Measurements from ENCODE around the gene SLC2A4. TPM values are rescaled to one million over a fixed set of nuclear protein-coding genes. Genes with fewer than 3 reads are reported as not detected.

The SLC2A4 gene
- total and polyA plus RNA-seq, 5 donors from 2014 or later = not detected

Other genes with a start within 250 kb of the SLC2A4 start
Only the 30 nearest of the 33 such genes appear.
- not detected for gene CLEC10A, start 201.5 kb upstream of the SLC2A4 start, total RNA-seq
- not detected for gene CLEC10A, start 201.5 kb upstream of the SLC2A4 start, polyA plus RNA-seq
- gene ASGR2, start 166.9 kb upstream of the SLC2A4 start, total RNA-seq = not detected
- not detected for gene ASGR2, start 166.9 kb upstream of the SLC2A4 start, polyA plus RNA-seq
- not detected for gene ASGR1, start 102.3 kb upstream of the SLC2A4 start, total RNA-seq
- under 1 TPM in 1 of 4 donors, not detected in 3; 0.24 TPM for gene ASGR1, start 102.3 kb upstream of the SLC2A4 start, polyA plus RNA-seq
- gene DLG4, start 61.9 kb upstream of the SLC2A4 start, total RNA-seq = 2.9 TPM
- gene DLG4, start 61.9 kb upstream of the SLC2A4 start, polyA plus RNA-seq = under 1 TPM; 0.22 to 0.73 (median 0.42) TPM
- 277 TPM for gene ACADVL, start 61.8 kb upstream of the SLC2A4 start, total RNA-seq
- 10 to 100 TPM; 73.6 to 92.3 (median 84.9) TPM for gene ACADVL, start 61.8 kb upstream of the SLC2A4 start, polyA plus RNA-seq
- 35.8 TPM for gene DVL2, start 47.2 kb upstream of the SLC2A4 start, total RNA-seq
- 10 to 100 TPM; 10.5 to 19.4 (median 15.7) TPM for gene DVL2, start 47.2 kb upstream of the SLC2A4 start, polyA plus RNA-seq
- 16.0 TPM for gene PHF23, start 42.3 kb upstream of the SLC2A4 start, total RNA-seq
- 10 to 100 TPM; 17.0 to 24.8 (median 21.2) TPM for gene PHF23, start 42.3 kb upstream of the SLC2A4 start, polyA plus RNA-seq
- gene GABARAP, start 39.3 kb upstream of the SLC2A4 start, total RNA-seq = 227 TPM
- gene GABARAP, start 39.3 kb upstream of the SLC2A4 start, polyA plus RNA-seq = 1,000 to 10,000 TPM in 2 of 4 donors, 100 to 1,000 TPM in 2; 939 to 1,205 (median 986) TPM
- 114 TPM for gene CTDNEP1, start 30.0 kb upstream of the SLC2A4 start, total RNA-seq
- 10 to 100 TPM; 33.0 to 40.7 (median 38.8) TPM for gene CTDNEP1, start 30.0 kb upstream of the SLC2A4 start, polyA plus RNA-seq
- gene ELP5, start 29.5 kb upstream of the SLC2A4 start, total RNA-seq = 31.6 TPM
- gene ELP5, start 29.5 kb upstream of the SLC2A4 start, polyA plus RNA-seq = 10 to 100 TPM; 54.5 to 74.0 (median 59.0) TPM
- gene CLDN7, start 19.2 kb upstream of the SLC2A4 start, total RNA-seq = not detected
- gene CLDN7, start 19.2 kb upstream of the SLC2A4 start, polyA plus RNA-seq = 1 to 10 TPM in 2 of 4 donors, under 1 TPM in 2; 0.55 to 2.0 (median 1.3) TPM
- gene YBX2, start 12.9 kb downstream of the SLC2A4 start, total RNA-seq = not detected
- gene YBX2, start 12.9 kb downstream of the SLC2A4 start, polyA plus RNA-seq = not detected
- gene EIF5A, start 25.9 kb downstream of the SLC2A4 start, total RNA-seq = 485 TPM
- 100 to 1,000 TPM; 210 to 631 (median 398) TPM for gene EIF5A, start 25.9 kb downstream of the SLC2A4 start, polyA plus RNA-seq
- gene GPS2, start 33.6 kb downstream of the SLC2A4 start, total RNA-seq = 129 TPM
- gene GPS2, start 33.6 kb downstream of the SLC2A4 start, polyA plus RNA-seq = 100 to 1,000 TPM in 2 of 4 donors, 10 to 100 TPM in 2; 79.3 to 107 (median 96.5) TPM
- 39.5 TPM for gene NEURL4, start 47.6 kb downstream of the SLC2A4 start, total RNA-seq
- gene NEURL4, start 47.6 kb downstream of the SLC2A4 start, polyA plus RNA-seq = 1 to 10 TPM in 2 of 4 donors, under 1 TPM in 2; 0.27 to 1.2 (median 0.83) TPM
- 723 TPM for gene ACAP1, start 54.8 kb downstream of the SLC2A4 start, total RNA-seq
- gene ACAP1, start 54.8 kb downstream of the SLC2A4 start, polyA plus RNA-seq = 100 to 1,000 TPM; 194 to 259 (median 213) TPM
- gene KCTD11, start 70.4 kb downstream of the SLC2A4 start, total RNA-seq = 1.3 TPM
- 1 to 10 TPM; 2.6 to 4.0 (median 2.9) TPM for gene KCTD11, start 70.4 kb downstream of the SLC2A4 start, polyA plus RNA-seq
- not detected for gene TMEM95, start 73.4 kb downstream of the SLC2A4 start, total RNA-seq
- not detected for gene TMEM95, start 73.4 kb downstream of the SLC2A4 start, polyA plus RNA-seq
- 4.8 TPM for gene TNK1, start 99.4 kb downstream of the SLC2A4 start, total RNA-seq
- 1 to 10 TPM in 3 of 4 donors, under 1 TPM in 1; 0.42 to 3.8 (median 1.4) TPM for gene TNK1, start 99.4 kb downstream of the SLC2A4 start, polyA plus RNA-seq
- gene PLSCR3, start 112.8 kb downstream of the SLC2A4 start, total RNA-seq = 113 TPM
- gene PLSCR3, start 112.8 kb downstream of the SLC2A4 start, polyA plus RNA-seq = 100 to 1,000 TPM; 148 to 174 (median 153) TPM
- gene TMEM256, start 122.4 kb downstream of the SLC2A4 start, total RNA-seq = 23.0 TPM
- 10 to 100 TPM; 64.9 to 80.9 (median 66.7) TPM for gene TMEM256, start 122.4 kb downstream of the SLC2A4 start, polyA plus RNA-seq
- 3.6 TPM for gene NLGN2, start 126.1 kb downstream of the SLC2A4 start, total RNA-seq
- gene NLGN2, start 126.1 kb downstream of the SLC2A4 start, polyA plus RNA-seq = not detected
- not detected for gene SPEM1, start 138.6 kb downstream of the SLC2A4 start, total RNA-seq
- not detected for gene SPEM1, start 138.6 kb downstream of the SLC2A4 start, polyA plus RNA-seq
- not detected for gene SPEM2, start 143.9 kb downstream of the SLC2A4 start, total RNA-seq
- not detected for gene SPEM2, start 143.9 kb downstream of the SLC2A4 start, polyA plus RNA-seq
- not detected for gene SPEM3, start 147.1 kb downstream of the SLC2A4 start, total RNA-seq
- not detected for gene SPEM3, start 147.1 kb downstream of the SLC2A4 start, polyA plus RNA-seq
- gene TMEM102, start 153.7 kb downstream of the SLC2A4 start, total RNA-seq = 16.8 TPM
- 10 to 100 TPM; 22.3 to 28.4 (median 24.2) TPM for gene TMEM102, start 153.7 kb downstream of the SLC2A4 start, polyA plus RNA-seq
- 3.3 TPM for gene FGF11, start 157.8 kb downstream of the SLC2A4 start, total RNA-seq
- gene FGF11, start 157.8 kb downstream of the SLC2A4 start, polyA plus RNA-seq = under 1 TPM in 3 of 4 donors, not detected in 1; 0.07 to 0.27 (median 0.18) TPM
- 7.6 TPM for gene CHRNB1, start 163.3 kb downstream of the SLC2A4 start, total RNA-seq
- gene CHRNB1, start 163.3 kb downstream of the SLC2A4 start, polyA plus RNA-seq = 10 to 100 TPM; 18.0 to 28.7 (median 27.0) TPM
- gene ZBTB4, start 197.9 kb downstream of the SLC2A4 start, total RNA-seq = 53.5 TPM
- 10 to 100 TPM in 3 of 4 donors, 1 to 10 TPM in 1; 8.3 to 14.0 (median 11.0) TPM for gene ZBTB4, start 197.9 kb downstream of the SLC2A4 start, polyA plus RNA-seq
- not detected for gene SLC35G6, start 199.7 kb downstream of the SLC2A4 start, total RNA-seq
- gene SLC35G6, start 199.7 kb downstream of the SLC2A4 start, polyA plus RNA-seq = not detected

All from CD4-positive, CD25-positive, alpha-beta regulatory T cell (primary cell).